Prostate gland (tissue), 2 donors: ENCODE measurements around the gene MAD1L1. TPM values are rescaled to one million over a fixed set of nuclear protein-coding genes. Genes with fewer than 3 reads are reported as not detected.

ENCODE experiments used
- DNase-seq: peaks from one replicate; pipeline ENCODE4 v3.0.0-alpha.2; 2019; ENCODE audit warnings: low spot score
- H3K27ac ChIP-seq, 2 donors: fragments of 200-600 bp; sonication (generic); 2 replicates each; pipeline ENCODE4 v1.5.1; 2017 to 2019
- H3K27me3 ChIP-seq: fragments of 200-600 bp; sonication (generic); replicated peaks from 2 replicates; pipeline ENCODE4 v1.5.1; 2019; ENCODE audit not compliant: insufficient read depth
- H3K36me3 ChIP-seq, 2 donors: fragments of 200-600 bp; sonication (generic); 1 replicate in 1 of 2; 2 replicates in 1 of 2; pipeline versions ENCODE4 v1.5.1 to v1.8.1; 2017 to 2019
- H3K4me1 ChIP-seq: fragments of 200-600 bp; sonication (generic); replicated peaks from 2 replicates; pipeline ENCODE4 v1.5.1; 2019
- H3K4me3 ChIP-seq, 2 donors: fragments of 200-600 bp; sonication (generic); 2 replicates each; pipeline ENCODE4 v1.5.1; 2017 to 2019
- H3K9me3 ChIP-seq: fragments of 200-600 bp; sonication (generic); 2 replicates; pipeline ENCODE4 v1.5.1; 2017
- POLR2A ChIP-seq: fragments of 450-650 bp; IDR thresholded peaks from one replicate; pipeline ENCODE4 v1.6.1; 2016; ENCODE audit warnings: antibody characterized with exemption, mild to moderate bottlenecking
- POLR2AphosphoS5 ChIP-seq: sonication (generic); formaldehyde crosslinking; IDR thresholded peaks from one replicate; pipeline ENCODE4 v1.6.1; 2017; ENCODE audit warnings: antibody characterized with exemption
- WGBS: methylation state at CpG from one replicate; pipeline ENCODE4 v1.1.5; 2018; 5-methylcytosine and 5-hydroxymethylcytosine counted together
- intact Hi-C: fragments of 100-400 bp; cut with DNase I; formaldehyde crosslinking; loops from one replicate; pipeline ENCODE4 v1.14.2; 2022
- total RNA-seq, 2 donors: library from RNA; depleted of rRNA; stranded (reverse); fragments of >200 nt; gene quantifications; one replicate each; pipeline ENCODE4 v1.1.0, GENCODE V29; 2016
- TF ChIP-seq, protein P1 (sequence below), 4 experiments: fragments of 200-600 bp in 2 of 4; fragments of 450-650 bp in 2 of 4; sonication (generic) in 2 of 4; IDR thresholded peaks; 1 replicate in 3 of 4; 2 replicates in 1 of 4; pipeline ENCODE4 v1.5.1; 2016 to 2019; ENCODE audit warnings: antibody characterized with exemption in 4 of 4, mild to moderate bottlenecking in 2 of 4, moderate library complexity in 2 of 4

Gene MAD1L1
- total RNA-seq, 2 donors from 2014 or later, result 79.3 to 91.9 TPM

- TF ChIP-seq POLR2AphosphoS5, result no peak
- no peak for TF ChIP-seq POLR2A
- TF ChIP-seq, protein P1, sequence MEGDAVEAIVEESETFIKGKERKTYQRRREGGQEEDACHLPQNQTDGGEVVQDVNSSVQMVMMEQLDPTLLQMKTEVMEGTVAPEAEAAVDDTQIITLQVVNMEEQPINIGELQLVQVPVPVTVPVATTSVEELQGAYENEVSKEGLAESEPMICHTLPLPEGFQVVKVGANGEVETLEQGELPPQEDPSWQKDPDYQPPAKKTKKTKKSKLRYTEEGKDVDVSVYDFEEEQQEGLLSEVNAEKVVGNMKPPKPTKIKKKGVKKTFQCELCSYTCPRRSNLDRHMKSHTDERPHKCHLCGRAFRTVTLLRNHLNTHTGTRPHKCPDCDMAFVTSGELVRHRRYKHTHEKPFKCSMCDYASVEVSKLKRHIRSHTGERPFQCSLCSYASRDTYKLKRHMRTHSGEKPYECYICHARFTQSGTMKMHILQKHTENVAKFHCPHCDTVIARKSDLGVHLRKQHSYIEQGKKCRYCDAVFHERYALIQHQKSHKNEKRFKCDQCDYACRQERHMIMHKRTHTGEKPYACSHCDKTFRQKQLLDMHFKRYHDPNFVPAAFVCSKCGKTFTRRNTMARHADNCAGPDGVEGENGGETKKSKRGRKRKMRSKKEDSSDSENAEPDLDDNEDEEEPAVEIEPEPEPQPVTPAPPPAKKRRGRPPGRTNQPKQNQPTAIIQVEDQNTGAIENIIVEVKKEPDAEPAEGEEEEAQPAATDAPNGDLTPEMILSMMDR (IDR thresholded peaks at IDR 0.05), result no peak
- 94% methylated on average over 23 of the region's 29 CpGs for WGBS
- no peaks in the 10 kb centered on the region for H3K27me3 ChIP-seq
- H3K4me3 ChIP-seq, result no peak overlapping the region
- no peak for DNase-seq
- H3K27ac ChIP-seq, result no peak overlapping the region
- no peaks in the 10 kb centered on the region for H3K36me3 ChIP-seq
- intact Hi-C loops, result no loop called here
- no peaks in the 10 kb centered on the region for H3K9me3 ChIP-seq
- no peaks in the 10 kb centered on the region for H3K4me1 ChIP-seq
These were observed 374.1 kb downstream of the MAD1L1 start for GRCh38 chr7:1858435-1859265.

DNA sequence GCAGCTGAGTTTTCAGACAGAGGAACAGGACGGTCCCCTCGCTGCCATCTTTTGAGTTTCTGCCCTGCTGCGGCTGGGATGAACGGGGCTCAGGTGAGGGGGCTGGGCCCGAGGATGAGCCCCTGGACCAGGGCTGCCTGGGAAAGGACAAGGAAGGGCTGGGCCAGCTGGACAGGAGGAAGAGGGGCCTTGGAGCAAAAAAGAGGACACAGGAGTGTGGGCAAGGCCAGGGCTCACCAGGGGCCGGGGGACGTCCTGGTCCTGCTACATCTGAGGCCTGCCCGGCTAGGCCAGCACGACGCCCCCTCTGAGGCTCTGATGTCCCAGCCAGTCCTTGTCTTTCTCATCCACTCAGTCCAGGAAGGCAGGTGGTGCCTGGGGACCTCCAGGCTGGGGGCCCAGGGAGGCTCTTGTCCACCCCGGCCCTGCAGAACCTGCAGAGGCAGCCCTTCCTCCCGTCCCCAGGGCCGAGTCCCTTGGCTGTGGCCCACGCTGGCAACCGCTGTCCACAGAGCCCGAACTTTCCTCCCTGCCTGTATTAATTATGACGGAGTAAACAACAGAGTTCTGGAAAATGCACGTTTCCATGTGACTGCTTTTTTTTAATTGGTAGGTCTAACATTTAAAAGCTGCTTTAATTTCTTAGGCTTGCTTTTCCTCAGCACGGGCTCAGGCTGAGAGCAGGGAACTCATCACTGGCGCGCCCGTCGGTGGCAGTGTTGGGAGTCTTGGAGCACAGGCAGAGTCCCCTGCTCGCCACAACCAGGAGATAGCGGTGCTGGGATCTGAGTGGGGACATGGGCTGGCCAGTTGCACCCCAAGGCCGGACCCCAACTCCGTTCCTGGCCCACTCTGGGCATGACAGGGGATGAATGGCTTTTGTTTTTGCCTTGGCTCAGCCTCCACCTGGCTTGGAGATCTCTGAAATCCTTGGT, 375.0 kb downstream of the MAD1L1 start:
- Histone ChIP-seq H3K4me1 (no peaks in the 10 kb centered on the region), H3K36me3 (no peaks in the 10 kb centered on the region), H3K27me3 (no peaks in the 10 kb centered on the region), H3K9me3 (no peaks in the 10 kb centered on the region), H3K4me3 (no peak overlapping the region), H3K27ac (no peak overlapping the region)
- TF ChIP-seq POLR2A, result no peak
- TF ChIP-seq, protein P1 (IDR thresholded peaks at IDR 0.05), result no peak
- no peak for DNase-seq
- 85% methylated on average over 27 of the region's 27 CpGs for WGBS
- intact Hi-C loops, result no loop called here

GRCh38 chr7:1856888-1857441, 375.8 kb downstream of the MAD1L1 start:
- intact Hi-C loops, result no loop called here
- no peaks in the 10 kb centered on the region for H3K4me1 ChIP-seq
- DNase-seq, result no peak
- WGBS, result 91% methylated on average over 24 of the region's 24 CpGs
- no peaks in the 10 kb centered on the region for H3K9me3 ChIP-seq
- no peaks in the 10 kb centered on the region for H3K36me3 ChIP-seq
- H3K27me3 ChIP-seq, result no peaks in the 10 kb centered on the region
- no peak overlapping the region for H3K27ac ChIP-seq
- no peak for TF ChIP-seq POLR2A
- TF ChIP-seq, protein P1 (IDR thresholded peaks at IDR 0.05), result no peak
- TF ChIP-seq POLR2AphosphoS5, result no peak
- no peak overlapping the region for H3K4me3 ChIP-seq

DNA sequence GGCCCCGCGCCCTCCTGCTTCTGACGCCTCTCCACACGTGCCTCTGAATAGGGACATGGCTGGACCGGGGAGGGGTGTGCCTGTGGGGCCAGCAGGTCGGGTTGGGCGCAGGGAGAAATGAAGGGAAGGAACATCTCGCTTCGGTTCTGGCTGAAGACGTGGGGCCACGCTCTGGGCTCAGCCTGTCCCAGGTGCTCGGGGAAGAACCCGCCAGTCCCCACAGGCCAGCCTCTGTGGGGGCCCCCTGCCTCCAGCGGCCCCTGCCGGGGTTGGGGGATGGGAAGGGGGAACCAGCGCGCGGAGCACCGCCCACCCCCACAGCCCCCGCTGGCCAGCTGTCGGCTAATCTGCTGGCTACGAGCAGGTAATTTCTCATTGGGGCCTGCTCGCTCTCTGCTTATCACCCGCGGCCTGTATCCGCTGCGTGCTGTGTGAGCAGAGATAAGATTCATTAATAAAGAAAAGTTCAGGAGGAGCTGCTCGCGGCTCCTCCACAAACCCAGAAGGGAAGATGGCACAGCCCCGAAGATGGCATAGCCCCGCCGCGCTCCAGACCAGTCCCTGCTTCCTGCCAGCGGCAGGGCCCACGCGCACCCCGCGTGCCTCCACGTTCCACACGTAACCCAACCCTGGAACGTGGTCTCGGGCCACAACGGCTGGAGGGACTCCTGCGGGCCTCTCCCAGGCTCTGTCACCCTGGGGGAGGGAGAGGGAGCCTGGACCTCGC, 376.4 kb downstream of the MAD1L1 start:
- no peaks in the 10 kb centered on the region for H3K36me3 ChIP-seq
- intact Hi-C loops, result no loop called here
- no peak for TF ChIP-seq POLR2AphosphoS5
- TF ChIP-seq, protein P1 (IDR thresholded peaks at IDR 0.05), result no peak
- H3K4me1 ChIP-seq, result no peaks in the 10 kb centered on the region
- WGBS, result 85% methylated on average over 44 of the region's 45 CpGs
- no peaks in the 10 kb centered on the region for H3K27me3 ChIP-seq
- no peak for DNase-seq
- H3K4me3 ChIP-seq, result no peak overlapping the region
- H3K27ac ChIP-seq, result no peak overlapping the region
- H3K9me3 ChIP-seq, result no peaks in the 10 kb centered on the region
